ENCODE measurements around the gene PRRT1B.

PRRT1B gene

DNA sequence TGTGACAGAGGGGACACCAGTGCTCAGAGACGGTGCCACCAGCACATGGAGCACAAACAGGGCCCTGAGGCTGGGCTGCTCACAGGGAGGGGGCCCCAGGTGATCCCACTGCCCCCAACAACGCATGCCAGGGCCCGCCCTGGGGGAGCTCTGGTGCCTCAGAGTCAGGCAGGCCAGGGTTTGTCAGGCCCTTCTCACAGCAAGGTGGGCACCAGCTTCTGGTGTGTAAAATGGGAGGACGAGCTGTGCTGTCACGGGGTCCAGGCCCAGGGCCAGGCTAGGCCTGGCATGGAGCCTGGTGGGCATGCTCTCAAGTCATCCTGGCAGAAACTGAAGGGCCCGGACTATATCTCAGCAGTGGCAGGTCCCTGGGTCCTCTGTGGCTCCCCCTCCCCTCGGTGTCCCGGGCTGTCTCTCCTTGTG is 34.5 kb downstream of the PRRT1B start:
- no peak for DNase-seq (ENCODE audit: low read depth, low spot score)

DNA sequence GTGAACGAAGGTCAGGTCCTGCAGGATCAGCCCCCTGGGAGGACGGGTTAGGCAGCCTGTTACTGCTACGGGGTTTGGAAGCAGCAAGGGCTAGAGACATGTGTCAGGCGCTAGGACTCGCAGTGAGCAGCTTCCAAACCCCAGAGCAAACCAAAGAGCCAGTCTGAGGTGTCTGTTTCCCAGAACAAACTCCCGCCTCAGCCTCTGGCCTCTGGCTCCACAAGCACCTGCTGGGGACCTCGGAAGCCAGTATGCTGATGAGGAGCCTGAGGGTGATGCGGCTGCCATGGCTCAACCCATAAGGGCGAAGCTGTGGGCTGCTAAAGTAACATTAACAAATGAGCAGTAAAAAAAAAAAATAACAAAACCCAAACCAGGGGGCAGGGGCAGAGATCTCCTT is 35.0 kb downstream of the PRRT1B start:
- DNase-seq (ENCODE audit: low read depth, low spot score) = no peak

- no peak for DNase-seq (ENCODE audit: low read depth, low spot score)
Measured at GRCh38 chr9:131582056-131582455, 36.7 kb downstream of the PRRT1B start.

DNA sequence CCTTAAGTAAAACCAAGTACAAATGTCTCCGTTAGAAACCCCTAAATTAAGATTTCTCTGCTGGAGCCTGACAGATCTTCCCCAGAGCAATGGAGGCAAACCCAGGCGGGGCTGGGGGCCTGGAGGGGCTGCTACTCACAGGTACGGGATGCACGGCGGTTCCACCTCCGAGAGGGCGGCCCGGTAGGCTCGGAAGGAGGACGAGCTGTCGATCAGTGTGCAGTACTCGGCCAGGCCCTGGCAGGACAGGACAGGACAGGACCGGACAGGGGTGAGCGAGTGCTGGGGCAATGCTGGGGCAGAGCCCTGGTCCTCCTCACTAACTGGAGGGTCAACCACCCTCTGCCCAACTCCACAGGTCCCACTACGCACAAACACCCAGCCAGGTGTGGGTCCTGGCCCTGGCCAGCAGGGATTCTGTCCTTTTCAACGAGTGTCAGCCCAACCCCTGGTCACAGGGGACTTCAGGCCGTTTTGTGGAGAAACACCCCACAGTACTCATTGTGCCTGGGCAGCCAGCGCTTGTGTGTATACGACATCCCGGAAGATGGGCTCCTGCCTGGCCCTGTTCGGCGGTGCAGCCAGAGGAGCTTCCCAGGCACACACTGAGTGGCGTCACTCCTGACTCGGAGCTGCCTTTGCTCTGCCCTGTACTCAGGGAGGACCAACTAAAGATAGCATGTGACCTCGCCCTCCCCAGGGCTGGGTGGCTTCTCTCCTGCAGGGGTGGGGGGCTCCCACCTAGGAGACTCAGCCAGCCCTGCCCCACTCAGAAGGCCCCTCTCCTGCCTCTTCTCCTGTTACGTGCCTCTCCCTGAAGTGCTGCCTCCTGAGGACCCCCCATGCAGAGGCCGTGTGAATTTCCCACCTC is 37.4 kb downstream of the PRRT1B start:
- no peak for DNase-seq (ENCODE audit: low read depth, low spot score)

- no peak for DNase-seq (ENCODE audit: low read depth, low spot score)
Measured at GRCh38 chr9:131583337-131583645, 38.0 kb downstream of the PRRT1B start.

DNA sequence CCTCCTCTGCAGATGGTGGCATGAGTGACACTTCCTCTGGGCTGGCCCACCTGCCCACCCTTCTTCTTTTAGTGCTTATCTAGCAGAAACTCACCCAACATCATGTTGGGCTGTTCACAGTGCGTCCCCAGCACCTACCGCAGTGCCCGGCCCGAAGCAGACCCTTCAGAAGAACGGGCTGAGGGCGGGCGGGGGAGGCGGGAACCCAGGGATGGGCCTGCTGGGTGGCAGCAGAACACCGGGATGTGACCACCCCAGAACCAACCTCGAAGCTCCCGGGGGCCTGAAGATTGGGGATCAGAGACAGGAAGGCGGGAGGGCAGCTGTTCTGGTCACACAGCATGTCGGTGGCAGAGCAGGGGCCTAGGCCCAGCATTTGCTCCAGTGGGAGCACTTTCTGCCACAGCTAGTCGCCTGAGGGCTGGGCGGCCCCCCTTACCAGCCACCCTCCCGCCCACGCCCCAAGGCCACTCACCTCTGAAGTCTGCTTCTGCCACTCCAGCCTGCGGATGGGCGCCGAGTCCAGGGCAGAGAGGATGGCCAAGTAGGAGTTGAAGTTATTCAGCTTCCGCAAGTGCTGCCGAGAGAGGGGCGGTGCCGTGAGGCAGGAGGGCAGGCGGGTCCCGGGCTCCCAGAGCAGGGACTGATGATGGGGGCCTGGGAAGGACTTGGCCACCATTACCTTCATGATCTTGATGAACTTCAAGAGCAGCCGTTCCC is 38.7 kb downstream of the PRRT1B start:
- no peak for DNase-seq (ENCODE audit: low read depth, low spot score)

DNA sequence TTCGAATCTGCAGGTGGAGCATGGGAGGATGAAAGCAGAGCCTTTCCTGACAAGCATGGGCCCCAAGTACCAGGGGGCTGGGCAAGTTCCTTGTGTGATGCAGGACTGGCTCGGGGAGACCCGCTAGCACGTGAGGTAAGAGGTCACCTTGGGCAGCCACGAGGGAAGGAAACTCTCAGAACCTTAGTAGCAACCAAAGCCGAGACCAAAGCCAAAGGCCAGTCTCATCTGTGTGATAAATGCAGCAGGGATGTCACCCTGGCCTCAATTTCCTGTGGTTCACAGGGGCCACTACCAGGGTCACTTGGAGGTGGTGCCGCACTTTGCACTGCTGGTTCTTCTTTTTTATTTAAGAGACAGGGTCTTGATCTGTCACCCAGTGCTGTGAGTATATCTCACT is 39.5 kb downstream of the PRRT1B start:
- no peak for DNase-seq (ENCODE audit: low read depth, low spot score)

- DNase-seq (ENCODE audit: low read depth, low spot score) = no peak
Measured at GRCh38 chr9:131585375-131585774, 40.1 kb downstream of the PRRT1B start.

DNA sequence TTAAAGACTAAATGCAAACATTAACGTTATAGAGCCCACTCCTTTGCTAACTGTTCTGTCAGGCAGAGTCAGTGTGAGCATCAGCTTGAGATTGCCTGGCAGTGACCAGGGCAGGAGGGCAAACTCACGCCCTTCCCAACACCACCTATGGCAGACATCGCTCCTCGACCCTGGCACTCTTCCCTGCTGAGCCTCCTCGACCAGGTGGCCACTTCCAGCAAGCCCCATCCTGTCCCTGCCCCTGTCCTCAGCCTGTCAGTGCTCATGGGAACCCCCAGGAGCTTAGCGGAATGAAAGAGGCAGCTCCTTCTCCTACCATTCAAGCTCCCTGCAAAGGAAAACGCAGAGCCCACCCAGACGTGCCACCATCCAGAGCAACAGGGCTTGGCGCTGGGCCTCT is 42.0 kb downstream of the PRRT1B start:
- DNase-seq (ENCODE audit: low read depth, low spot score) = no peak

DNA sequence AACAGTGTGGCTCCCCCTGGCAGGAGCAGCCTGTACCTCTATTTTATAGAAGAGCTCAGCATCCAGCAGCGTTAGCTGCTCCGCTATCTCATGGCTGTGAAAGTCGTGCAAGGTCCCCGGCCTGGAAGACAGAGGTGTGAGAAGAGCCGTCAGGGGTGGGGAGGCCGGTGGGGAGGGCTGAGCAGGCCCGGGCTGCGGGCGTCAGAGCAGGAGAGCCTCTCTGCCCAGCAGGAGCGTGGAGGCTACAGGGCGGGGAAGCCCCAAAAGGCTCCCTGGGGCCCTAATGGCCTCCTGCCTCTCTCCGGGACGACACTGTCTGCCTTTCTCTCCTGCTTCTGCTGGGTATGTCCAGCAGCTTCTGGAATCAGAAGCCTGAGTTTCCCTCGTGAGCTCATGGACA is 42.6 kb downstream of the PRRT1B start:
- no peak for DNase-seq (ENCODE audit: low read depth, low spot score)

DNA sequence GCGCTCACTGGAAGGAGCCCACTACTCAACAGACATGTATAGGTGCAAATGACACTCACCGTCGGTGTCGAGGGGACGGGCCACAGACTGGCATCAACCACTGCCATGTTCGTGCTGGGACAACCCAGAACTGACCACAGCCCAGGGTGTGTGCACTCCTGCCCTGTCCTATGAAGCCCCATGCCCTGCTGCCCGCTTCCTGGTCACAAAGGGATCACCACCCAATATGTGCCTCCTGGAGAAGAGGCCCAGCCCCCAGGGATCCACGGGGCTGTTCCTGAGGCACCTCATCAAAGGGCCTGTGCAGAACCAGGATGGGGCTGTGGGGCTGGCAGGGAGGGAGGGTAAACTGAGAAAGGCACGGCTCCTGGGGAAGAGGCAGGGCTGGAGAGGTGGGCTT is 43.1 kb downstream of the PRRT1B start:
- DNase-seq (ENCODE audit: low read depth, low spot score) = no peak

DNA sequence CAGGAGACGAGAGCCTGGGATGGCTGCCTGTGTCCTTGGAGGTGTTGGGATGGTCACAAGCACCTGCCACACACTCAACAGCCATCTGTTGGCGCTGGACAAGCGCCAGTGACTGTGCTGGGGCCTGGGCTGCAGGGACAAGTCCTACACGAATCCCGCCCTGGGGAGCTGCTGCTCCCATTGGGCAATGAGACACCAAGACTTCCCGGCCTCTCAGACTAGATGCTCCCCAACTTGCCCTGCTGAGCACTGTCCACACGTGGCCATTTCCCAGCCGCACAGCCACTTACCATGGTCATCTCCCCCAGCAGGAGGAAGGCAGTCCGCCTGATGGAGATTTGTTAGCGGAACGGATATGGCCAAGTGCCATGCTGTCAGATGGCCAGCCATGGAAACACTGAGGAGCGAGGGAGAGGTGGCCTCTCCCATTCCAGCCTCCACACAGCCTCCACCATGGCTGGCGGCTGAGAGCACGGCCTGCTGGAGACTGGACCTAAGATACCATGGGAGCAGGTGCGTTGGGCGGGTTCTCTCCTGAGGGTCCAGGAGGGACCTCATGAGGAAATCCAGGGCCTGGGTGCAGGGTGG is 43.9 kb downstream of the PRRT1B start:
- no peak for DNase-seq (ENCODE audit: low read depth, low spot score)

- no peak for DNase-seq (ENCODE audit: low read depth, low spot score)
Measured at GRCh38 chr9:131589993-131590392, 44.7 kb downstream of the PRRT1B start.

- no peak for DNase-seq (ENCODE audit: low read depth, low spot score)
Measured at GRCh38 chr9:131590449-131590848, 45.1 kb downstream of the PRRT1B start.

- peak; percentile 36 for DNase-seq (ENCODE audit: low read depth, low spot score)
Measured at GRCh38 chr9:131590907-131591844, 45.9 kb downstream of the PRRT1B start.

DNA sequence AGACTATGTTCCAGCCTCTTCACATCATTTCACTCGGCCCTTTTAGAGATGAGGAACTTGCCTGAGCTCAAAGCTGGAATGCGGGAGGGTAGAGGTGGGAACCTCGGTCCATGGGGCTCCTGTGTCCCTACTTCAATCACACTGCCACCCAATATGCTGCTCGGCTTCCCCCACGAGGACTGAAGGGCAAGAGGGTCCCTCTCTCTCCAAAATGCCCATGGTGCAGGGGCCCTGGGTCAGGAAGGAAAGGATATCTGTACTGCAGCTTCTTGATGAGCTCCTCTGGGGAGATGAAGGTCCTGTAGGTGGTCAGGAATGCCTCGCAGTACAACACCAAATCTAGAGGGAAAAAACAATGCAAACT is 46.5 kb downstream of the PRRT1B start:
- DNase-seq (ENCODE audit: low read depth, low spot score) = no peak

DNA sequence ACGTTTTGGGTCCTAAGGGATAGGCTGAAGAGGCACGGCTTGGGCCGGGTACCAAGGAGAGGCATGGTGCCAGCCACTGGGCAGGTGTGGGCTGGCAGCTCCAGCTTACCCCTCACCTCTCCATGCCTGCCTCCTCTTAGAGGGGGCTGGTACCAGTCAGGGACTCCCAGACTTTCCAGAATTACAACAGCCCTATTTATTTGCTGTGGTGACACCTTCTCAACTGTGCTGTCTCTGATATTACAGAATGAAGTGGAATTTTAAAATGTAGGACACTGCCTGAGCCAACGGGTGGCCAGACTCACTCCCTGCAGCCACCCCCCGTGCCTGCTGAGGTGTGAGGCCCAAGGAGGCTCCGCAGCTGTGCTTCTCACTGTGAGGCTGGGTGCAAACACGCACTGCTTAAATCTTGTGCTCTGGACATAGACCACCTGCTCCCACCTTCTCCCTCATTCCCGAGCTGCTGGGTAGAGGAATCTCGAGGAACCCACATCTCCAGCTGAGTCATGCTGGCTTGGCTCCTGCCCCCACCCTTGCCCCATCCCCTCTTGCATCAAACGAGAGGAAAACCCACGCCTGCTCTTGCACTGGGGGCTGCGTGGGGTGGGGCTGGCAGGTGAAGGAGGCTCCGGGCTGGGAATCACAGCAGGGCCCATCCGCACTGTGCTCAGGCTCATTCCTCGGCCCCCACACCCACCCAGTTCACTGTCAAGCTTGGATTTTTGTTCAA is 47.9 kb downstream of the PRRT1B start:
- DNase-seq (ENCODE audit: low read depth, low spot score) = no peak

GRCh38 chr9:131593936-131594665 is 48.8 kb downstream of the PRRT1B start:
- DNase-seq (ENCODE audit: low read depth, low spot score) = no peak

DNA sequence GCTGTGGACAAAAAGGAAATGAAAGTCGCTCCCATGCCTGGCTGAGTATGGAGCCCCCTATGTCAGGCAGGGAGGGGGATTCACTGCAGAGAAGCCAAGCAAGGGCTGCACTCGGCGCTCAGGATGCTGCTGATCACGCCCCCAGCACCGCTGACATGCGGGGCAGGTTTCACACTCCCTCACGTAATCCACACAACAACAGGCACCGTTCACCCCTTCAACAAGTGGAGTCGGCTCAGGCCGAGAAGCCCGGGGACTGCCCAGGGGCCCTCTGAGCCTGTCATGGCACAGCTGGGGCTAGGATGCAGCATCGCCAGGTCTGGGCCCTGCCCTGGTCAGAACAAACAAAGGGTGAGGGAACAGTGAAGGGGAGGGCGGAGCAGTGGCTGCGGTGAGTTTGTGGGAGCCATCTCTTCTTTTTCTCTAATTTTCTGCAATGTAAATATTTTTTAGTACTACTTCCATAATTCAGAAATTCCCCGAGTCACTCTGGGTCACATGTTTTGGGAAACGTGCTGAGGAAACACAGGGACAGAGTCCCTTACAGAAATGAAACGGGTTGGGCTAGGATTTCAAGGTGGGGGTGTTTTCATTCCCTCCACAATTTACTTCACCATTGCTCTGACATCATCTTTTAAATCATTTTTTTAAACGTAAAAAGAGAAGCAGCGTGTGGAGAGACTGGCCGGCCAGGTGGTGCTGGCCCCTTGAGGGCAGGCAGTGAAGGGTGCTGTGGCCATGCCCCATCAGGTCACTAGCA is 49.8 kb downstream of the PRRT1B start:
- no peak for DNase-seq (ENCODE audit: low read depth, low spot score)
